ENCODE measurements around the gene POU3F2.

DNA sequence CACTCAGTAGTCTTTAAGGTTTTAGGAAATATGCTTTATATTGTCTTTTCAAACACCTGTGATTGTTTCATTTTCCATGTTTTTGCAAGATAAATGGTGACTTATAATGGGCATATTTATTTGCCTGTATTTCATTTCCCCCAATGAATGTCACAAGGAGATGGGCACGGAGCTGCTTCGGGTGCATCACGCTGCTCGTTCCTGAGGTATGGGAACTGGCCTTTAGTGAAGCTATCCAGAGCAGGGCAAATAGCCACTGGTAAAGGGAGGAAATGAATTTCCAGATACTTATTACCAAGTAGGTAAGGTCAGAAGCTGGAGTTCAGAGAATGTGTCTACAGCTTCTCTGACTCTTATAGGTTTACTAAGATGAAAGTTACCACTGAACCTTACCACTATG lies 3.7 kb downstream of the POU3F2 start:
- TF ChIP-seq, protein P1, sequence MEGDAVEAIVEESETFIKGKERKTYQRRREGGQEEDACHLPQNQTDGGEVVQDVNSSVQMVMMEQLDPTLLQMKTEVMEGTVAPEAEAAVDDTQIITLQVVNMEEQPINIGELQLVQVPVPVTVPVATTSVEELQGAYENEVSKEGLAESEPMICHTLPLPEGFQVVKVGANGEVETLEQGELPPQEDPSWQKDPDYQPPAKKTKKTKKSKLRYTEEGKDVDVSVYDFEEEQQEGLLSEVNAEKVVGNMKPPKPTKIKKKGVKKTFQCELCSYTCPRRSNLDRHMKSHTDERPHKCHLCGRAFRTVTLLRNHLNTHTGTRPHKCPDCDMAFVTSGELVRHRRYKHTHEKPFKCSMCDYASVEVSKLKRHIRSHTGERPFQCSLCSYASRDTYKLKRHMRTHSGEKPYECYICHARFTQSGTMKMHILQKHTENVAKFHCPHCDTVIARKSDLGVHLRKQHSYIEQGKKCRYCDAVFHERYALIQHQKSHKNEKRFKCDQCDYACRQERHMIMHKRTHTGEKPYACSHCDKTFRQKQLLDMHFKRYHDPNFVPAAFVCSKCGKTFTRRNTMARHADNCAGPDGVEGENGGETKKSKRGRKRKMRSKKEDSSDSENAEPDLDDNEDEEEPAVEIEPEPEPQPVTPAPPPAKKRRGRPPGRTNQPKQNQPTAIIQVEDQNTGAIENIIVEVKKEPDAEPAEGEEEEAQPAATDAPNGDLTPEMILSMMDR (conservative IDR thresholded peaks at IDR 0.05 in 1 of 2, IDR thresholded peaks at IDR 0.05 in 1 of 2; ENCODE audit: low read depth in 1 of 2, low read length in 2 of 2): no peak
- no peak for TF ChIP-seq EZH2 (IDR thresholded peaks at IDR 0.05; ENCODE audit: low read length, missing control alignments)

Measured in fibroblast of lung (primary cell).